Measurements from ENCODE around the gene UPK3BL1. TPM values are rescaled to one million over a fixed set of nuclear protein-coding genes. Genes with fewer than 3 reads are reported as not detected.
"Not testable (repeated sequence)": the region's sequence is repeated elsewhere in the genome, so short reads cannot be mapped to it uniquely, and the experiment has no call there.

Gene UPK3BL1
- total and polyA plus RNA-seq, 2 donors (not counting 1 experiment from before 2014, with no cell fraction given) = 2.3 to 5.4 TPM

- H3K27me3 ChIP-seq (ENCODE audit: control insufficient read depth, insufficient read depth, low read length); H4K20me1 ChIP-seq (ENCODE audit: control insufficient read depth, extremely low read depth, insufficient read depth, low read length); H3K9me3 ChIP-seq (ENCODE audit: control insufficient read depth, insufficient read depth, low read depth, low read length); DNase-seq (ENCODE audit: low read depth in 2 of 2); H2AFZ ChIP-seq (ENCODE audit: low read length); H3K4me3 ChIP-seq (replicated peaks in 1 of 4; ENCODE audit: control extremely low read depth in 1 of 4, insufficient read depth in 1 of 4, low read depth in 3 of 4, low read length in 4 of 4); H3K9ac ChIP-seq (ENCODE audit: insufficient read depth, low read length); H3K4me2 ChIP-seq (ENCODE audit: extremely low read depth, insufficient read depth, low read length); H3K79me2 ChIP-seq (ENCODE audit: control insufficient read depth, insufficient read depth, low read length); H3K27ac ChIP-seq (ENCODE audit: insufficient read depth, low read length); H3K36me3 ChIP-seq (ENCODE audit: control insufficient read depth, insufficient read depth, low read length); H3K4me1 ChIP-seq (ENCODE audit: control insufficient read depth, extremely low read depth, insufficient read depth, low read length): not testable (repeated sequence)
These were observed 22.2 kb upstream of the UPK3BL1 start for GRCh38 chr7:102664765-102665164.

DNA sequence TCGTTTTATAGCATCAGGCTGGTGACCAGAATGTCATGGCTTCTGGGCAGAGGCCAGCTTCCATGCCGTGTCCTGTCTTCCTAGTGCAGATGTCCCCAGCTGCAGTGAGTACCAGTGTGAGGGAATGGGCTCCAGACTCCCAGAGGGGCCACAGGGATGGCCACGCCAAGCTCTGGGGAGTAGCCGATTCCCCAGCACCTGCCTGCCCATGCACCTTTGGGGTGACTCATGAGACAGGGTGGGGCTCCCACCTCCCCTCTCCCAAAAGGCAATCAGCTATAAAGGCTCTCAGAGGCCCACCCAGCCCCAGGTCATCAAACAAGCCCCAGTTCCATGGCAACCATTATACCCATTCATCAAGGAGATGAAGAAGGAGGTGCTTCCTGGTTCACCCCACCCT, 7.3 kb upstream of the UPK3BL1 start, which contains the start of gene SPDYE2B:
Gene SPDYE2B (plus strand): TSS at position 396 of the 400 bp plus-strand sequence. CDS start 2,030 bp downstream, outside the sequence.
- H2AFZ ChIP-seq (ENCODE audit: low read length); H3K36me3 ChIP-seq (ENCODE audit: control insufficient read depth, insufficient read depth, low read length); H3K4me1 ChIP-seq (ENCODE audit: control insufficient read depth, extremely low read depth, insufficient read depth, low read length); H3K27ac ChIP-seq (ENCODE audit: insufficient read depth, low read length); H3K4me3 ChIP-seq (replicated peaks in 1 of 4; ENCODE audit: control extremely low read depth in 1 of 4, insufficient read depth in 1 of 4, low read depth in 3 of 4, low read length in 4 of 4); H3K9me3 ChIP-seq (ENCODE audit: control insufficient read depth, insufficient read depth, low read depth, low read length); H4K20me1 ChIP-seq (ENCODE audit: control insufficient read depth, extremely low read depth, insufficient read depth, low read length); H3K4me2 ChIP-seq (ENCODE audit: extremely low read depth, insufficient read depth, low read length); DNase-seq (ENCODE audit: low read depth in 2 of 2); H3K27me3 ChIP-seq (ENCODE audit: control insufficient read depth, insufficient read depth, low read length); H3K9ac ChIP-seq (ENCODE audit: insufficient read depth, low read length); H3K79me2 ChIP-seq (ENCODE audit: control insufficient read depth, insufficient read depth, low read length): not testable (repeated sequence)

DNA sequence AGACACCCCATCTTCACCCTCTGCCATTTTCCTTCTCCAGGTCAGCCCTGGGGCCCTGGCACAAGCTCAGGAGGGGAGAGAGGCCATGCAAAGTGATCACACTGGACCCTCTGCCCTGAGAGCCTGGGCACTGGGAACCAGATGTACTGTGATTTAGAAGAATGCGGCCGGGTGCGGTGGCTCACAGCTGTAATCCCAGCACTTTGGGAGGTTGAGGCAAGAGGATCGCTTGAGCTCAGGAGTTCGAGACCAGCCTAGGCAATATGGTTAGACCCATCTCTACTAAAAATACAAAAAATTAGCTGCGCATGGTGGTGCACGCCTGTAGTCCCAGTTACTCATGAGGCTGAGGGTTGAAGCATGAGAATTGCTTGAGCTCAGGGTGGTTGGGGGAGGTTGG, 5.2 kb upstream of the UPK3BL1 start:
- not testable (repeated sequence) for H3K27me3 ChIP-seq (ENCODE audit: control insufficient read depth, insufficient read depth, low read length); DNase-seq (ENCODE audit: low read depth in 2 of 2); H3K9me3 ChIP-seq (ENCODE audit: control insufficient read depth, insufficient read depth, low read depth, low read length); H3K36me3 ChIP-seq (ENCODE audit: control insufficient read depth, insufficient read depth, low read length); H2AFZ ChIP-seq (ENCODE audit: low read length); H3K27ac ChIP-seq (ENCODE audit: insufficient read depth, low read length); H3K79me2 ChIP-seq (ENCODE audit: control insufficient read depth, insufficient read depth, low read length); H4K20me1 ChIP-seq (ENCODE audit: control insufficient read depth, extremely low read depth, insufficient read depth, low read length); H3K4me2 ChIP-seq (ENCODE audit: extremely low read depth, insufficient read depth, low read length); H3K9ac ChIP-seq (ENCODE audit: insufficient read depth, low read length); H3K4me3 ChIP-seq (replicated peaks in 1 of 4; ENCODE audit: control extremely low read depth in 1 of 4, insufficient read depth in 1 of 4, low read depth in 3 of 4, low read length in 4 of 4); H3K4me1 ChIP-seq (ENCODE audit: control insufficient read depth, extremely low read depth, insufficient read depth, low read length)

DNA sequence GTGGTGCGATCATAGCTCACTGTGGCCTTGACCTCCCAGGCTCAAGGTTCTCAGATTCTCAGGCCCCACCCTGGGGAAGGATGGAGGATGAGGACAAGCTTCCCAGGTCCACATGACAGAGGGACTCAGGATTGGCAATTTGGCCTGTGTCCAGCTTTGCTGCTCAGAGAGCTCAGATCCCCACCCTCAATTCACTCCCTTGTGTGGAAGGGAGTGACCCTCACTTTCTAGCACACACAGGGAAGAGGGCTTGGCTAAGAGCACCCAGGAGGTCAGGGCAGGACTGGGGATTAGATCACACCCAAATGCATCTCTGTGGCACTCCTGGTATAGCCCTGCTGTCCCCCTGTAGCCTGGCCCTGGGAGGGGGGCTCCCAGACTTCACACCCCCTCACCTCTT, 813 bp upstream of the UPK3BL1 start:
- not testable (repeated sequence) for DNase-seq (ENCODE audit: low read depth in 2 of 2); H4K20me1 ChIP-seq (ENCODE audit: control insufficient read depth, extremely low read depth, insufficient read depth, low read length); H3K4me2 ChIP-seq (ENCODE audit: extremely low read depth, insufficient read depth, low read length); H3K4me1 ChIP-seq (ENCODE audit: control insufficient read depth, extremely low read depth, insufficient read depth, low read length); H2AFZ ChIP-seq (ENCODE audit: low read length); H3K79me2 ChIP-seq (ENCODE audit: control insufficient read depth, insufficient read depth, low read length); H3K9ac ChIP-seq (ENCODE audit: insufficient read depth, low read length); H3K27me3 ChIP-seq (ENCODE audit: control insufficient read depth, insufficient read depth, low read length); H3K9me3 ChIP-seq (ENCODE audit: control insufficient read depth, insufficient read depth, low read depth, low read length); H3K36me3 ChIP-seq (ENCODE audit: control insufficient read depth, insufficient read depth, low read length); H3K4me3 ChIP-seq (replicated peaks in 1 of 4; ENCODE audit: control extremely low read depth in 1 of 4, insufficient read depth in 1 of 4, low read depth in 3 of 4, low read length in 4 of 4); H3K27ac ChIP-seq (ENCODE audit: insufficient read depth, low read length)

- not testable (repeated sequence) for H3K4me2 ChIP-seq (ENCODE audit: extremely low read depth, insufficient read depth, low read length); H3K27me3 ChIP-seq (ENCODE audit: control insufficient read depth, insufficient read depth, low read length); H3K9ac ChIP-seq (ENCODE audit: insufficient read depth, low read length)
These were observed 3.7 kb downstream of the UPK3BL1 start for GRCh38 chr7:102638848-102639247.

GRCh38 chr7:102636956-102637355, 5.6 kb downstream of the UPK3BL1 start:
- H3K9ac ChIP-seq (ENCODE audit: insufficient read depth, low read length); H3K79me2 ChIP-seq (ENCODE audit: control insufficient read depth, insufficient read depth, low read length); H3K27ac ChIP-seq (ENCODE audit: insufficient read depth, low read length); DNase-seq (ENCODE audit: low read depth in 2 of 2); H3K4me1 ChIP-seq (ENCODE audit: control insufficient read depth, extremely low read depth, insufficient read depth, low read length); H3K9me3 ChIP-seq (ENCODE audit: control insufficient read depth, insufficient read depth, low read depth, low read length); H3K36me3 ChIP-seq (ENCODE audit: control insufficient read depth, insufficient read depth, low read length); H4K20me1 ChIP-seq (ENCODE audit: control insufficient read depth, extremely low read depth, insufficient read depth, low read length); H3K27me3 ChIP-seq (ENCODE audit: control insufficient read depth, insufficient read depth, low read length); H3K4me3 ChIP-seq (replicated peaks in 1 of 4; ENCODE audit: control extremely low read depth in 1 of 4, insufficient read depth in 1 of 4, low read depth in 3 of 4, low read length in 4 of 4); H2AFZ ChIP-seq (ENCODE audit: low read length); H3K4me2 ChIP-seq (ENCODE audit: extremely low read depth, insufficient read depth, low read length): not testable (repeated sequence)

More at GRCh38 chr7:102638848-102639247, 3.7 kb downstream of the UPK3BL1 start:
- H3K36me3 ChIP-seq (ENCODE audit: control insufficient read depth, insufficient read depth, low read length); H3K4me3 ChIP-seq (replicated peaks in 1 of 4; ENCODE audit: control extremely low read depth in 1 of 4, insufficient read depth in 1 of 4, low read depth in 3 of 4, low read length in 4 of 4); DNase-seq (ENCODE audit: low read depth in 2 of 2); H3K79me2 ChIP-seq (ENCODE audit: control insufficient read depth, insufficient read depth, low read length); H3K4me1 ChIP-seq (ENCODE audit: control insufficient read depth, extremely low read depth, insufficient read depth, low read length); H3K27ac ChIP-seq (ENCODE audit: insufficient read depth, low read length); H3K9me3 ChIP-seq (ENCODE audit: control insufficient read depth, insufficient read depth, low read depth, low read length); H2AFZ ChIP-seq (ENCODE audit: low read length); H4K20me1 ChIP-seq (ENCODE audit: control insufficient read depth, extremely low read depth, insufficient read depth, low read length): not testable (repeated sequence)

GRCh38 chr7:102635354-102635753, 7.2 kb downstream of the UPK3BL1 start:
- H3K9me3 ChIP-seq (ENCODE audit: control insufficient read depth, insufficient read depth, low read depth, low read length); H3K27me3 ChIP-seq (ENCODE audit: control insufficient read depth, insufficient read depth, low read length); H2AFZ ChIP-seq (ENCODE audit: low read length); H3K79me2 ChIP-seq (ENCODE audit: control insufficient read depth, insufficient read depth, low read length); H3K36me3 ChIP-seq (ENCODE audit: control insufficient read depth, insufficient read depth, low read length); H3K4me2 ChIP-seq (ENCODE audit: extremely low read depth, insufficient read depth, low read length); H3K4me3 ChIP-seq (replicated peaks in 1 of 4; ENCODE audit: control extremely low read depth in 1 of 4, insufficient read depth in 1 of 4, low read depth in 3 of 4, low read length in 4 of 4); DNase-seq (ENCODE audit: low read depth in 2 of 2); H4K20me1 ChIP-seq (ENCODE audit: control insufficient read depth, extremely low read depth, insufficient read depth, low read length); H3K9ac ChIP-seq (ENCODE audit: insufficient read depth, low read length); H3K4me1 ChIP-seq (ENCODE audit: control insufficient read depth, extremely low read depth, insufficient read depth, low read length); H3K27ac ChIP-seq (ENCODE audit: insufficient read depth, low read length): not testable (repeated sequence)

All from fibroblast of lung (primary cell).